GM23248 (cell line): ENCODE measurements around the gene ZNF579.

Experiments used
- EZH2 ChIP-seq: fragments of 200-600 bp; sonication (generic); IDR thresholded peaks from 2 replicates; pipeline ENCODE4 v1.6.1; 2018; ENCODE audit warnings: antibody characterized with exemption, mild to moderate bottlenecking; ENCODE audit not compliant: insufficient read depth, poor library complexity, severe bottlenecking
- EZH2phosphoT487 ChIP-seq: fragments of 200-600 bp; sonication (generic); IDR thresholded peaks from 2 replicates; pipeline ENCODE4 v1.6.1; 2018; ENCODE audit warnings: antibody characterized with exemption, moderate library complexity, mild to moderate bottlenecking, low read depth; ENCODE audit not compliant: insufficient read depth

GRCh38 chr19:55624109-55625003 is 43.7 kb upstream of the ZNF579 start, which contains the start of gene ZNF784:
- TF ChIP-seq EZH2 = no peak
- TF ChIP-seq EZH2phosphoT487 = no peak
